GM12891 (cell line): Measurements from ENCODE around the gene AP2A2.

ENCODE experiments used
- DNase-seq: peaks from one replicate; pipeline ENCODE4 v3.0.0; 2011; ENCODE audit warnings: low spot score; ENCODE audit not compliant: insufficient read length
- FAIRE-seq: peaks from 2 replicates; lab custom pipeline; 2011; peaks lifted over from hg19 to GRCh38; lab: Jason Lieb, UNC
- PAX5 ChIP-seq: IDR thresholded peaks from 2 replicates; pipeline ENCODE4 v1.6.1; 2011; ENCODE audit warnings: low read length, moderate library complexity, mild to moderate bottlenecking; ENCODE audit not compliant: insufficient read depth, severe bottlenecking
- POLR2A ChIP-seq: IDR thresholded peaks from 2 replicates; pipeline ENCODE4 v1.6.1; 2011; ENCODE audit warnings: low read depth, low read length, control low read depth
- POLR2AphosphoS5 ChIP-seq: IDR thresholded peaks from 2 replicates; pipeline ENCODE4 v1.6.1; 2011; ENCODE audit warnings: low read depth, low read length, control low read depth
- POU2F2 ChIP-seq: IDR thresholded peaks from 2 replicates; pipeline ENCODE4 v1.6.1; 2011; ENCODE audit warnings: low read depth, mild to moderate bottlenecking, control low read depth, low read length, moderate library complexity
- SPI1 ChIP-seq: IDR thresholded peaks from 2 replicates; pipeline ENCODE4 v1.6.1; 2011; ENCODE audit warnings: low read depth, low read length, control low read depth
- TAF1 ChIP-seq: IDR thresholded peaks from 2 replicates; pipeline ENCODE4 v1.6.1; 2011; ENCODE audit warnings: low read depth, low read length, control low read depth

Gene AP2A2

GRCh38 chr11:1006762-1007161 is 81.1 kb downstream of the AP2A2 start:
- TF ChIP-seq PAX5, result no peak
- no peak for TF ChIP-seq POLR2AphosphoS5
- TF ChIP-seq POLR2A, result no peak
- no peak for TF ChIP-seq POU2F2
- no peak for TF ChIP-seq TAF1
- TF ChIP-seq SPI1, result no peak
- FAIRE-seq, result no peak
- DNase-seq, result no peak

GRCh38 chr11:1007279-1007678 is 81.6 kb downstream of the AP2A2 start:
- FAIRE-seq (no peak), DNase-seq (no peak)
- TF ChIP-seq SPI1 (no peak), TAF1 (no peak), POLR2AphosphoS5 (no peak), POLR2A (no peak), PAX5 (no peak), POU2F2 (no peak)

DNA sequence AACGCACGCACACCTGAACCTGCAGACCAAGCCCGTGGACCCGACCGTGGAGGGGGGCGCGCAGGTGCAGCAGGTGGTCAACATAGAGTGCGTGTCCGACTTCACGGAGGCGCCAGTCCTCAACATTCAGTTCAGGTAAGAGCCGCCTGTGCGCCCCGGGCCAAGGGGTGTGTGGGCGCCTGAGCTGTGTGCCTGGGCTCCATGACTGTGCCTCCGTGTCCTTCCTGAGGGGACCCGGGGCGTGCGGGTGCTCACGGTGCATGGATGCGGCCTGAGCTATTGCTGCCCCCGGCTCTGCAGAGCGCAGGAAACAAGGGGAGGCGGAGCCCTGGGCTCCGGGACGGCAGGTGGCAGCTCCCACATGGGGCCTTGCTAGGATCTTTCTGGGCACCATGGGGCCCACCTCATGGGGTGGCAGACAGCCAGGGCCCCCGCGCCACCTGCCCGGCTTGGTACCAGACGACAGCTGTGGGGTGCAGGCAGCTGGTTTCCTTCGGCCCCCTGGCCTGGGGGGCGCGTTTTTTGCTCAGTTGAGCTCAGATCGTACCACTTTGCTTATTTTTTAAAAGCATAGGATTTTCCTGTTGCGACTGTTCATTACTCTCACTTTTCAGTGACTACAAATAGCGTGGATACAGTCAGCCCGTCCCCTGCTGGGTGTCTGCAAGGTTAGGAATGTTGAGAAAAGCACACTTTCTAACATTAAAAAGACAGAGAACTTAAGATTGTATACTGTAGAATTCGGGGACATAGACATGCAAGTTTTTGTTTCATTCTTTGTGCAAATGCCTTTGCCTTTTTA is 82.5 kb downstream of the AP2A2 start:
- FAIRE-seq (no peak), DNase-seq (no peak)

GRCh38 chr11:1008803-1009145 is 83.1 kb downstream of the AP2A2 start:
- TF ChIP-seq POU2F2 (no peak), SPI1 (no peak), PAX5 (no peak), POLR2AphosphoS5 (no peak), POLR2A (no peak), TAF1 (no peak)
- DNase-seq (no peak), FAIRE-seq (no peak)

More for the DNA sequence above, 82.5 kb downstream of the AP2A2 start:
- no peak for TF ChIP-seq POLR2A
- no peak for TF ChIP-seq TAF1
- TF ChIP-seq POLR2AphosphoS5, result no peak
- TF ChIP-seq SPI1, result no peak
- TF ChIP-seq PAX5, result no peak
- no peak for TF ChIP-seq POU2F2

DNA sequence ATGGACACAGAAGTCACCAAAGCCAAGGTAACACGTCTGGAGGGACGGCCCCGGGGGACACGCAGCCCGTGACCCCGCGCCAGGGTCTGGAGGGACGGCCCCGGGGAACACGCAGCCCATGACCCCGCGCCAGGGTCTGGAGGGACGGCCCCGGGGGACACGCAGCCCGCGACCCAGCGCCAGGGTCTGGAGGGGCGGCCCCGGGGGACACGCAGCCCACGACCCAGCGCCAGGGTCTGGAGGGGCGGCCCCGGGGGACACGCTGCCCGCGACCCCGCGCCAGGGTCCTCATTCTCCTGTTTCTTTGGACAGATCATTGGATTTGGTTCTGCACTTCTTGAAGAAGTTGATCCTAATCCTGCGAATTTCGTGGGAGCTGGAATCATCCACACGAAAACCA is 83.7 kb downstream of the AP2A2 start:
- no peak for DNase-seq
- FAIRE-seq, result no peak
- TF ChIP-seq SPI1, result no peak
- no peak for TF ChIP-seq POLR2AphosphoS5
- no peak for TF ChIP-seq POU2F2
- no peak for TF ChIP-seq TAF1
- TF ChIP-seq POLR2A, result no peak
- no peak for TF ChIP-seq PAX5

DNA sequence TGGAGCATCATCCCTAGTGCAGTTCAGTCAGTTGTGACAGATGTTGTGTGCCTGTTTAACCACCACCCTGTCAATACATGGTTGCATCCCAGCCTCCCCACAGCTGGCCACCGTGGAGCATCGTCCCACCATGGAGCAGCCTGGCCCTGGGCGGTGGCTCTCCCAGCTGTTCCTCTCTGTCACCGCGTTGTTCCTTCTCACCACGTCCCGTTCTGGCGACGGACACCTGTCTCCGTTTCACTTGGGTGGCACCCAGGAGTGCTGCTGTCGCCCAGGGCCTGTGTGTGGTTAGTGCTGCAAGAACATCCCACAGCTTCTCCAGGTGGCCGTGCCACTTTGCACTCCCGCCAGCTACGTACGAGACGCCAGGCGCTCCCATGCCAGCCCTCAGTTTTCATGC is 84.3 kb downstream of the AP2A2 start:
- no peak for FAIRE-seq
- TF ChIP-seq SPI1, result no peak
- no peak for TF ChIP-seq POLR2AphosphoS5
- no peak for TF ChIP-seq POLR2A
- no peak for TF ChIP-seq TAF1
- no peak for DNase-seq

DNA sequence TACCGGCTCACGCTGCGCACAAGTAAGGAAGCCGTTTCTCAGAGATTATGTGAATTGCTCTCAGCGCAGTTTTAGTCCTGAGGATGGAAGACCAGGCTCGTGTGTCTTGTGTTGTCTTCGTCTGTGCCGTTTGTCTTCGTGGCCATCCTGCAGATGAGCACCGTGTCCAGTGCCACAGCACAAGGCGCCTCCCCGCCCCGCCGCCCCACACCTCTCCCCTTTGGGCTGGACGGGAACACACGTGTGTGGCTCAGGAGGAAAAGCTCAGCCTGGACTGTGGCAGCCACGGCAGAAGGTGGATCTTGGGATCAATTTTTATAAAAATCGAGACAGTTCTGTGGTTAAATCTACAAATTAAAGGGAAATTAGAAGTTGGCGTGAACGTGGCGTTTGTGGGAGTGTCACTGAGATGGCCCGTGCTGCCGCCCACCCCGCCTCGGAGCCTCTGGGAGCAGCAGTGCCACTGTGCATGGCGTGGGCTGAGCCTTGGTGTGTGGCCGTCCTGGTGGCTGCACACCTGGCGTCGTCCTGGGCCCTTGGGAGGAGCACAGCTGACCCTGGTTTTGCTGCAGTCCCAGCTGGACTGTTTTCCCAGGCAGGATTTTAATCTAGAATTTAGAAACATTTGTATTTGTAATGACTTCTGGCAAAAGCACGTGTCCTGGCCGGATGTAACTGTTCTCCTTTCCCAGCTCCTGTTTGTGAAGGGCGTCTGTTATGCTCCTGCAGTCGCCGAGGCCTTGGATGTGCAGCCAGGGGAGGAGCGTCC is 85.1 kb downstream of the AP2A2 start:
- TF ChIP-seq TAF1, result no peak
- TF ChIP-seq POLR2A, result no peak
- no peak for TF ChIP-seq PAX5
- no peak for TF ChIP-seq POLR2AphosphoS5
- TF ChIP-seq POU2F2, result no peak
- TF ChIP-seq SPI1, result no peak
- DNase-seq, result no peak
- FAIRE-seq, result no peak

DNA sequence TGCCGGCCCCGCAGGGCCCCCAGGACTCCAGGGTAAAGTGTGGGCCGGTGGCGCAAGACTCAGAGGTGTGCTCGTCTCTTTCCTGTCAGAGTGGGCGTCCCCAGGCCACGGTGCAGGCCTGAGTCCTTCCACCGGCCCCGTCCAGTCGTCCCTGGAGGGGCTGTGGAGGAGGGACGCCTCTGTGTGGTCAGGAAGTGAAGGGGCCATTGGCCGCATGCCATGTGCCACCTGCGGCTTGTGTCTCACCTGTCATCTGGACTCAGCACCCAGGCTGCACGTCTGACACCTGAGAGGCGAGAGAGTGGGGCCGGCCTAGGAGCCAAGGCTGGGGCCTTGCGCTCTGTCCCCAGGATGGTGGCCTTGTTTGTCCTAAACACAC is 85.6 kb downstream of the AP2A2 start:
- FAIRE-seq (no peak), DNase-seq (no peak)
- TF ChIP-seq POU2F2 (no peak), TAF1 (no peak), SPI1 (no peak), PAX5 (no peak), POLR2A (no peak), POLR2AphosphoS5 (no peak)

- TF ChIP-seq POLR2A (no peak), TAF1 (no peak), POLR2AphosphoS5 (no peak), PAX5 (no peak), SPI1 (no peak), POU2F2 (no peak)
- no peak for DNase-seq
- no peak for FAIRE-seq
These were observed 86.6 kb downstream of the AP2A2 start for GRCh38 chr11:1012291-1012690.
